Esophagus (tissue), 2 donors: ENCODE data around the gene JPH4. TPM values are rescaled to one million over a fixed set of nuclear protein-coding genes. Genes with fewer than 3 reads are reported as not detected.

Source experiments
- H3K27ac ChIP-seq, 2 donors: one replicate each; pipeline ENCODE4 v1.5.1; 2013; ENCODE audit warnings: low read depth in 2 of 2, mild to moderate bottlenecking in 2 of 2, inconsistent platforms in 1 of 2, low read length in 1 of 2, moderate library complexity in 1 of 2
- H3K27me3 ChIP-seq, 2 donors: one replicate each; pipeline ENCODE4 v1.6.1; 2013; ENCODE audit warnings: low read length in 2 of 2, control low read depth in 1 of 2, mild to moderate bottlenecking in 1 of 2; ENCODE audit not compliant: insufficient read depth in 2 of 2, control insufficient read depth in 1 of 2
- H3K36me3 ChIP-seq, 2 donors: one replicate each; pipeline ENCODE4 v1.6.1; 2013; ENCODE audit warnings: low read length in 1 of 2; ENCODE audit not compliant: control insufficient read depth in 2 of 2, insufficient read depth in 2 of 2
- H3K4me1 ChIP-seq, 2 donors: one replicate each; pipeline ENCODE4 v1.6.1; 2013; ENCODE audit warnings: low read length in 1 of 2; ENCODE audit not compliant: control insufficient read depth in 2 of 2, insufficient read depth in 2 of 2
- H3K4me3 ChIP-seq, 2 donors: one replicate each; pipeline ENCODE4 v1.5.1; 2013; ENCODE audit warnings: low read length in 2 of 2, mild to moderate bottlenecking in 2 of 2, low read depth in 1 of 2, moderate library complexity in 1 of 2
- H3K9me3 ChIP-seq, 2 donors: one replicate each; pipeline ENCODE4 v1.6.1; 2013; ENCODE audit warnings: mild to moderate bottlenecking in 2 of 2, low read depth in 1 of 2, low read length in 1 of 2, moderate library complexity in 1 of 2; ENCODE audit not compliant: control insufficient read depth in 2 of 2, insufficient read depth in 1 of 2
- WGBS, 2 donors: extraction: QIAGEN DNeasy Blood & Tissue Kit; methylation state at CpG; one replicate each; pipeline ENCODE4 v1.1.7; 2013; 5-methylcytosine and 5-hydroxymethylcytosine counted together
- polyA plus RNA-seq, 2 donors: library from polyadenylated mRNA; stranded (reverse); fragments of 200-250 nt; gene quantifications; one replicate each; pipeline ENCODE4 v1.2.3, GENCODE V29; 2013
- donor health status: healthy with polysubstance abuse.
- donor health status: Bipolar disorder and iron deficiency.

The JPH4 gene
- polyA plus RNA-seq, 2 donors, result 0.04 to 0.15 TPM

DNA sequence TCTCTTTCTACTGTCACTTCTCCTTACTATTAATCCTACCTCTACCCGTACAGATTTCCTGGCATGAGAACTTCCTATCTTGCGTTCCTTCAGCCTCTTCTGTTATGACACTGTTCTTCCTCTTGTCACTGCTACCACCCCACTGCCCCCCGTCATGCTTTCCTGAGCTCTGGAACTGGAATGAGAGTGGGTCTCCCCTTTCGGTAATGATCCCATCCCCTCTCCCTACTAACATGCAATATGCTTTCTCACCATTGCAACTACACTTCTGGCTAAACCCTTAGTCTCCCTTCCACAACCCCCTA is 6.1 kb downstream of the JPH4 start:
- Histone ChIP-seq H3K27me3 (peaks cover 0 to 14% of the 10 kb centered on the region in 2 donors), H3K27ac (no peak overlapping the region), H3K4me3 (no peak overlapping the region), H3K9me3 (no peaks in the 10 kb centered on the region), H3K36me3 (no peaks in the 10 kb centered on the region), H3K4me1 (peaks cover 2 to 15% of the 10 kb centered on the region in 2 donors)
- WGBS, 2 donors, result 63 to 67% methylated on average over 4 of the region's 4 CpGs

DNA sequence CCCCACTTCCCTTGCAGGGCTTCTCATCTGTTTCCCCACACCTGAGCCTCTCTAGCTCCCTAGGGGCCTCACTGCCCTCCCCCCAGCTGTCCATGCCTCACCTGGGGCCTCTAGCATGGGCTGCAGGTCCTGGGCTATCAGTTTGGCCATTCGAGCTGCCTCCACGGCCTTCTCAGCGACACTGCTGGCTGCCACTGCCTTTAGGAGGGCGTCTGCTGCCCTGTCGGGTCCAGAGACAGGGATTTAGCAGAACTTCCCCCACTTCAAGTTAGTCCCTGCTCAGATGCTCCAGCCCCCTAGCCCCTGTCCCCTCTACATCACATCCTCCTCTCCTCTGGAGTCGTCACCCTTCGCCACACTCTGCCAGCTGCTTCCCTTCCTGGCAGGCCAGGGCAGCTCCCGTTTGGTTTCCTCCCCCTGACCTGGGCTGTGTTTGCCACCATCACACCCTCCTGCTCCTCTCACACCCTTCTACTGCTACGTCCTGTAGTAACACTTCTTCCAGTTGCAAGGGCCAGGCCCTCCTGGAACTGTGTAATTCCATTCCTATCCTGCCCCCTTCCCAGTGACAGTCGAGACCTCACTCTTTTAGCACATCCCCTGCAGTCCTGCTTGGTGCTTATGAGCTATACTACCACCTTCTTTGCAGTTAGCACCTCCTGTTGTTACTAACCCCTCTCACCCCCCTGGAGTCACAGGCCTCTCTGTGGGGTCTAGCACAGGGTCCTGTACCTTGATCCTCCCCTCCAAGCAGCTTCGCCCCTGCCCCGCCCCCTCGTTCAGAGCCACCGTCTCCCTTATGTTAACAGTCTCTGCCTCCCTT is 6.7 kb downstream of the JPH4 start:
- Histone ChIP-seq H3K27ac (no peak overlapping the region), H3K4me3 (no peak overlapping the region), H3K9me3 (no peaks in the 10 kb centered on the region), H3K36me3 (no peaks in the 10 kb centered on the region), H3K4me1 (peaks cover 0 to 11% of the 10 kb centered on the region in 2 donors), H3K27me3 (peaks cover 0 to 8% of the 10 kb centered on the region in 2 donors)
- 58 to 62% methylated on average over 14 of the region's 14 CpGs for WGBS, 2 donors

DNA sequence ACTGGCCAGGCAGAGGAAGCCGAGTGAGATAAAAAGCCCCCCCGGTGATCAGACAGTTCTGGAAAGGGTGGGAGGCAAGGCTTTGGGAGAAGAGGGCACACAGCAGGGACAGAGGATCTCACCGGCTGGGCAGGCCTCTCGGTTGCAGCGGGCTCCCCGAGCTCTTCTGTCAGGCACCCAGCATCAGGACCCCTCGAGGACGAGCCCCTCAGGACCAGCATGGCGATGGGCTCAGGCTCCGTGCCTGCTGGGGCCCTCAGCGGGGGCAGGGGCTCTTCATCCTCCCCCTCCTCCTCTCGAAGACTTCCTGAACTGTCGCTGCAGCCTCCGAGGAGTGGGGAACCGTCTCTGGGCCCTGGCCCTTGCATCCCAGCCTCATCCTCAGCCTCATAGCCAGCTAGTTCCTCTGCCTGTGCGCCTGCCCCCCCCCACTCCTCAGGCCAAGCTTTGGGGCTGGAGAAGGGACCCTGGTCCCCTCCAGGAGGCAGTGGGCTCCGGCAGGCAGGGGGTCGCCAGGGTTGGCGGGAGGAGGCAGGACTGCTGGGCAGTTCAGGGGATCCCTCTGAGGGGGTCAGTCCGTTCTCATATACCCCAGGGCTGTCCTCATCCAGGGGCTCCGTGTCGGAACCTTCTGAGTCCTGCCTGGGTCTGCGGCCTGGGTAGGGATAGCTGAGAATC is 7.6 kb downstream of the JPH4 start:
- Histone ChIP-seq H3K9me3 (no peaks in the 10 kb centered on the region), H3K36me3 (peaks cover 0 to 2% of the 10 kb centered on the region in 2 donors), H3K27me3 (peaks cover 0 to 2% of the 10 kb centered on the region in 2 donors), H3K4me1 (peaks cover 0 to 9% of the 10 kb centered on the region in 2 donors), H3K27ac (no peak overlapping the region), H3K4me3 (no peak overlapping the region)
- WGBS, 2 donors, result 86 to 89% methylated on average over 22 to 23 of the region's 23 CpGs

DNA sequence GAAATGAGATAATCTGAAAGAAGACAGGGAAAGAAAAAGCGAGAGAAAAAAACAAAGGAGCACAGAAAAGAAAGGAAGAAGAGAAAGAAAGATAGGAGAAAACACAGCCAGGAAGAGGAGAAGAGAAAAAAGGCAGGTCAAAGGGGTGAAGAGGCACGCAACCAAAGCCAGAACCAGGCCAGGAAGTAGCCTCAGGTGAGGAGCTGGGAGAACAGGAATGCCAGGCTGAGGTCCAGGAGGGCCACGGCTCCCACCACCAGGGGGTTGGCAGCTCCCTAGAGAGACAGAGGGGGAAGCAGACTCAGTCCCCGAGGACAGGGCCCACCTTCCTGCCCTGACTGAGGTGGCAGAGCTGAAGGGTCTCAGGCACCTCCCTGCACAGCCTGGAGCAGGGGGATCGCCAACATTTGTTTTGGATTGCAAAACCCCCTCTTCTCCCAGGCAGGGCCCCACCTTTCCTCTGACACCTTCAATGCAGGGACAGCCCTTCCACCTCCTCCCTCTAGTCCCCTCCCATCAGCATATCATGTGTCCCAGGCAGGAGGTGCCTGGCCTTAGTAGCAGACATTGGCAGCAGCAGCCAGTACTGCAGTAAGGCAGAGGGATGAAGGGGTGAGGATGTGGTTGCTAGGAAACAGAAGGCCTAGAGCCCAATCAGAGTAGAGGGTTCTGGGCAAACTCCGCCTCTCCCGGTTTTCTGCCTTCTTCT is 9.0 kb downstream of the JPH4 start:
- 53 to 59% methylated on average over 7 of the region's 7 CpGs for WGBS, 2 donors
- H3K4me1 ChIP-seq, result peaks cover 0 to 9% of the 10 kb centered on the region in 2 donors
- H3K4me3 ChIP-seq, result no peak overlapping the region
- no peaks in the 10 kb centered on the region for H3K27me3 ChIP-seq
- peak overlapping the region in 1 of 2 donors; percentile 43 for H3K27ac ChIP-seq
- H3K9me3 ChIP-seq, result no peaks in the 10 kb centered on the region
- peaks cover 0 to 6% of the 10 kb centered on the region in 2 donors for H3K36me3 ChIP-seq

DNA sequence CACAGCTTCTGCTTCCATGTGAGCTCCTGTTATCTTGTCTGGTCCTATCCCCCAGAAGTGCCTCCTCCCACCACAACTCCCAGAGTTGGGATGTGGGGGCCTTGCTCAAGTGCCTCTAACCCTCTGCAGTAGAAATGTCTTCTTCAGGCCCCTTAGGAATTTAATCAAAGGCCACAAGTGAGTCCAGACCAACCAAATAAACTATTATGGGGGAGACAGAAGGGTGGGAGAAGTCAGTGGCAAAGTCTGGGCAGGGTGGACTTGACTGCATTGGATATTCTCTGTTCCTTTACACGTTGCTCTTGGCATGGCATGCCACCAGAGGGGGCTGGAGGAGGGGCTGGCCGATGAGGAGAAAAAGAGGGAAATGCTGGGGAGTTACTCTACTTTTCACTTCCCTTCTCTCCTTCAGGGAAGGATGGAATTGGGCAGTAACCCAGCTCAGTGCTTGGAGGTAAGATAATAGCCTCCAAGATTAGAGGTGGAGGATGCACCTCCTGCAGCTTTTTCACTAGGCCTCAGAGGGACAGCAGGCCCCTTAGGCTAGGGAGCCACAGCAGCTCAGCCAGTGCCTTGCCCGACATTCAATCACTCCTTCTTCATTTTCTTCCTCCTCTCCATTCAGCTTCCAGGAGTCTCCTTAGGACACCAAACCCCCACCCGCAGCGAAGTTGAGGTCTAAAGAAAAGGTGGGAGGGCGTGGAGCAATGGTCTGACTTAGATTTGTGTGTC is 9.8 kb downstream of the JPH4 start:
- no peak overlapping the region for H3K4me3 ChIP-seq
- H3K36me3 ChIP-seq, result peaks cover 0 to 13% of the 10 kb centered on the region in 2 donors
- no peak overlapping the region for H3K27ac ChIP-seq
- WGBS, 2 donors, result 57 to 60% methylated on average over 6 of the region's 6 CpGs
- no peaks in the 10 kb centered on the region for H3K9me3 ChIP-seq
- H3K4me1 ChIP-seq, result peaks cover 0 to 9% of the 10 kb centered on the region in 2 donors
- H3K27me3 ChIP-seq, result no peaks in the 10 kb centered on the region

DNA sequence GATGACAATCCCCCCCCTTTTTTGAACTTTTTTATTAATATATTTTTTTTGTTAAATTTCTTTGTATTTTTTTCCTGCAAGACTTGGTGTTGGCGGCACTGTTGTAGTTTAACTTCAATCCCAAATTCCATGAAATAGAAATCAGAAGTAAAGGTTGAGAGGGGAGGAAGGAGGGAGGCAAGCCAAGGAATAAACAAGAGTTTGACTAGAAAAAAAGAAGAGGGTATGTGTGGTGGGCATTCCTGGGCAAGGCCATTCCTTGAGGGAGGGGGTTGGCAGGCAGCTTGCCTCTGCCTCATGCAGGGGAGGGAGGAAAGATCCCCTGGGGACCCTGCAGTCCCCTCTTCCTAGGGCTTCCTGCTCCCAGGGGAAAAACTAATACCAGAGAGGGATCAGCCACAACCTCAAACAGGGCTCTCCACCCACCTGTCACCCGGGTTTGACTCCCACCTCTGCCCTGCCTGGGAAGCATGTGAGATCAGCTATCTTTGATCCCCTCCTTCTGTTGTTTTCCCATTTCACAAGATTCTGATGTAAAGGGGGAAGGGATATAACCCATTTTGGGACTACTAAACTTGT is 10.5 kb downstream of the JPH4 start:
- Histone ChIP-seq H3K4me3 (peak overlapping the region in 1 of 2 donors; percentile 57), H3K36me3 (peaks cover 0 to 19% of the 10 kb centered on the region in 2 donors), H3K27ac (peak overlapping the region; percentile 65 to 66), H3K4me1 (peaks cover 0 to 9% of the 10 kb centered on the region in 2 donors), H3K9me3 (no peaks in the 10 kb centered on the region), H3K27me3 (no peaks in the 10 kb centered on the region)
- 70 to 72% methylated on average over 2 of the region's 2 CpGs for WGBS, 2 donors

DNA sequence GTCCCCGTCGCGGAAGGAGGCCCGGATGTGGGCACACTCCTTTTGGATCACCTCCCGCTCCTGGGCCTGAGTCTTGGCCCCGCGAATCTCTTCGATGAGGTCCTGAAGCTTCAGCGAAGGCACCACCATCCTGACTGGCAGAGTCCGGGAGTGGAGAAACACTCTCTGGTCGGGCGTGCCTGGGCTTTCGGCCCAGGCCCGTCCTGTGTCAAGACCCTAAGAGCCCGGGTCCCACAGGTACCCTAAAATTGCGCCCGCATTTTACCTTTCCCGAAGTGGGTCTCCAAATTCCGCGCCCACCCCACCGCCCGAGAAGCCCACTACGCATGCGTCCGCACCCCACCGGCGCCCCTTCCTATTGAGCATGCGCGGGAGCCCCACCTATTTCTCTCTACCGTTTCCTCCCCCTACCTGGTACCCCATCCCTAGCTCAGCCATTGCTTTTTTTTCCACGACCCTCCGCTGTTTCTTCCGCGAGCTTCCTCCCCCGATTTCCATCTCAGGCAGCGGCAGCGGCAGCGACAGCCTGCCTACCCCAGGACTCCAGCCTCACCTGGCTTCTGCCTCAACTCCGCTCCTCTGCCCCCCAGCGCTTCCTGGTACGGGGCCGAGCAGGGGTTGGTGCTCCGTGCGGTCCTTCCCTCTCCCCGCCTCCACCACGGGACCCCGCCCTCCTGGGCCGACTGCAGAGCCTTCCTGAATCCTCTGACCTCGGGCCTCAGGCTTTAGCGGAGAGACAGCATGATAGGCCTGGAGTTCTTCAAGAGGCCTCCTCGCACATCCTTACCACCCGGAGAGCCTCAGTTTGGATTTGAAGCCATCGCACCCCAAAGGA is 11.2 kb downstream of the JPH4 start, which contains the start of gene AP1G2:
Gene AP1G2 (minus strand): TSS at position 606 of the 835 bp plus-strand sequence. CDS start 477 bp downstream, at position 129.
- H3K9me3 ChIP-seq, result no peaks in the 10 kb centered on the region
- WGBS, 2 donors, result 1% methylated on average over 53 of the region's 53 CpGs
- H3K4me3 ChIP-seq, result peak within 1 kb of the TSS; percentile 57 to 74
- peak within 1 kb of the TSS; percentile 65 to 66 for H3K27ac ChIP-seq
- no peaks in the 10 kb centered on the region for H3K27me3 ChIP-seq
- H3K36me3 ChIP-seq, result peaks cover 0 to 21% of the 10 kb centered on the region in 2 donors
- peaks cover 0 to 9% of the 10 kb centered on the region in 2 donors for H3K4me1 ChIP-seq

DNA sequence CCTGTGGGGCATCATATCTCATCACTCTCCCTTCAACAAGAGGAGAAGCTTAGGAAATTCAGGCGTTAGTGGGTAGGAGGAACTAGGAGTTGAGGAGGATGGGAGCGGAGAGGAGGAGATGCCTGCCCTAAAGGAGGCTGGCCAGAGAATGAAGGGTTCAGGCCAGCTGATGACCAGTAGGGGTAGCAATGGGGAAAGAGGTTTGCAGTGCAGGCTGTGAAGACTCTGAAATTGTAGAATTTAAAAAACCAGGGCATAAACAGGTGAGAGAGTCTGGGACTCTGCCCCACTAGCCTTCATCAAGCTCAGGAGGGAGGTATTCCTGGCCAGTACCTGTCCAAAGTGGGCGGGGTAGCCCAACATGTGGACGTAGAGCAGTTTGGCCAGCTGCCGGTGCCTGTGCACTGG is 11.8 kb downstream of the JPH4 start:
- no peaks in the 10 kb centered on the region for H3K27me3 ChIP-seq

More for the DNA sequence above, 11.8 kb downstream of the JPH4 start:
- WGBS, 2 donors, result 10 to 14% methylated on average over 5 of the region's 5 CpGs
- H3K9me3 ChIP-seq, result no peaks in the 10 kb centered on the region
- peak overlapping the region; percentile 65 to 66 for H3K27ac ChIP-seq
- peaks cover 3 to 27% of the 10 kb centered on the region in 2 donors for H3K36me3 ChIP-seq
- H3K4me1 ChIP-seq, result peaks cover 0 to 9% of the 10 kb centered on the region in 2 donors
- H3K4me3 ChIP-seq, result peak overlapping the region; percentile 57 to 74
